ENCODE data around the gene MARK2.
A peak's percentile ranks its signal among the peaks of the same experiment; 100 is the strongest.

Gene MARK2

DNA sequence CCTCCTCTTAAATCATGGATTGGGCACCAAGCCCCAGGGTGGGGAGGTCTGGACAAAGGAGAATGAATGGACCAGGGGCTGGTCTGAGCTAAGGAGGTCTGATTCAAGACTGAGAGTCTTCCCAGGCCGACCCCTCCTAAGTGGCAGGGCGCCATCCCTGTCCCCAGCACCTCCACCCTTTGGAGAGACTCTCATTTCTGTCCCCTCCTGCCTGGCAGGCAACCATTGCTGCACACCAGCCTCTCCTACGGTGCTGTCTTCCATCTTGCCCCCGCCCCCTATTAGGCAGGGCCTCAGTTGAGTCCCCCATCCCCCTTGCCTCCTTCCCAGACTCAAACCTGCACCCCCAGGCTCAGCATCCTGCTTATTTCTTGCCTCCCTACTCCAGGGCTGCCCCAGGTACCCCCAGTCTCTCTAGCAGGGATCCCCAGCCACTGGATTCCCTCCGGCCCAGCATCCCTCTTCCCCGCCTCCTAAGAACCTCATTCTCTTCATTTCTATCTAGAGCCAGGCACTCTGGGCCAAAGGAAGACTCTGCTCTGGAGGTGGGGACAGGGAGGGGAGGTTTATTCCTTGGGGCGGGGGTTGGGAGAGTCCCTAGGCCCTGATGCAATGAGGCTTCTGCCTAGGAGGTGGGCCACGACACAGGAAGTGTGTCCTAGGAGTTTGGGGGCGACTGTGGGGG is 79.7 kb downstream of the MARK2 start:
- TF ChIP-seq CTCF (IDR thresholded peaks at IDR 0.05; ENCODE audit: borderline replicate concordance, control extremely low read depth, extremely low read depth, insufficient read depth, missing control alignments) = no peak
- in situ Hi-C loops (cut with MboI; ENCODE audit: low sequenced_read_pairs, unreplicated experiment) = no loop called here
- DNase-seq (ENCODE audit: low spot score) = peak; percentile 32

- in situ Hi-C loops (cut with MboI; ENCODE audit: low sequenced_read_pairs, unreplicated experiment) = no loop called here
- peak; percentile 37 for DNase-seq (ENCODE audit: low spot score)
- no peak for TF ChIP-seq CTCF (IDR thresholded peaks at IDR 0.05; ENCODE audit: borderline replicate concordance, control extremely low read depth, extremely low read depth, insufficient read depth, missing control alignments)
Observed at GRCh38 chr11:63919267-63920125, 80.6 kb downstream of the MARK2 start.

DNA sequence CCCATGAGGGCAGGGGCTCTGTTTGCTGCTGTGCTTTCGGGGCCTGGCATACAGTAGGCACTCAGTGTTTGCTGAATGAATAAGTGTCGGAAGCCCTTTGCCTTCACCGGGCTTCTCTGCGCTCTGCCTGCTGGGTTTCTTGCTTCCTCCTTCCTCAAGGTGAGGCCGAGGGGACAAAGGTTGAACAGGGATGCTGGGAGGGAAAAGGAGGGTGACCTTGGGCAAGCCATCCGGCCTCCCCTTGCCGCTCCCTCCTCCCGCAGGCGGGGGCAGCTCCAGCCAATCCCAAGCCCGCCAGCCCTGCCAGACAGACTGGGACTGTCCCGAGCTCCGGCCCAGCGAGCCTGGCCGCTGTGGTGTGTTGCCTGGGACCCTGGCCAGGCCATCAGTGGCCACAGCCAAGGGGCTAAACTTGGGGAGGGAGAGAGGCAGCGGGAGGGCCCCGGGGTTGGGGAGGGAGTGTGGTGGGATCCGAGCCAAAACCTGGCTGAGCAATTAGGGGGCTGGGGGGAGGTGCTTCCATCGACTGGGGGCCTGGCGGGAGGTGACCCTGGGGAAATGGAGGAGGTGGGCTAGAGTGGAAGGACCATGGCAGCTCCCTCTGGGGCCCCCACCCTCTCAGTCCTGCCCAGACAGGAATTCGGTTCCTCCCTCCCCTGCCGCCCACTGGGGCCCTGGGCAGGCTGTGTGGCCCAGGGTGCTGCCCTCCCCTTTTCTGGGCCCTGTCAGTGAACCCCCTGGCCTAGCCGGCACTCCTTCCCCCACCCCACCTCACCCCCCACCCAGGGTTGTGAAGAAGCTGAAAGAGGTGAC is 81.4 kb downstream of the MARK2 start:
- in situ Hi-C loops (cut with MboI; ENCODE audit: low sequenced_read_pairs, unreplicated experiment) = no loop called here
- TF ChIP-seq CTCF (IDR thresholded peaks at IDR 0.05; ENCODE audit: borderline replicate concordance, control extremely low read depth, extremely low read depth, insufficient read depth, missing control alignments) = no peak
- DNase-seq (ENCODE audit: low spot score) = peak; percentile 40

GRCh38 chr11:63920939-63921417 is 82.1 kb downstream of the MARK2 start:
- DNase-seq (ENCODE audit: low spot score) = peak; percentile 78
- in situ Hi-C loops (cut with MboI; ENCODE audit: low sequenced_read_pairs, unreplicated experiment) = no loop called here
- peak; percentile 48 for TF ChIP-seq CTCF (IDR thresholded peaks at IDR 0.05; ENCODE audit: borderline replicate concordance, control extremely low read depth, extremely low read depth, insufficient read depth, missing control alignments)

- in situ Hi-C loops (cut with MboI; ENCODE audit: low sequenced_read_pairs, unreplicated experiment) = no loop called here
- TF ChIP-seq CTCF (IDR thresholded peaks at IDR 0.05; ENCODE audit: borderline replicate concordance, control extremely low read depth, extremely low read depth, insufficient read depth, missing control alignments) = no peak
- DNase-seq (ENCODE audit: low spot score) = no peak
Observed at GRCh38 chr11:63922673-63923192, 83.8 kb downstream of the MARK2 start.

DNA sequence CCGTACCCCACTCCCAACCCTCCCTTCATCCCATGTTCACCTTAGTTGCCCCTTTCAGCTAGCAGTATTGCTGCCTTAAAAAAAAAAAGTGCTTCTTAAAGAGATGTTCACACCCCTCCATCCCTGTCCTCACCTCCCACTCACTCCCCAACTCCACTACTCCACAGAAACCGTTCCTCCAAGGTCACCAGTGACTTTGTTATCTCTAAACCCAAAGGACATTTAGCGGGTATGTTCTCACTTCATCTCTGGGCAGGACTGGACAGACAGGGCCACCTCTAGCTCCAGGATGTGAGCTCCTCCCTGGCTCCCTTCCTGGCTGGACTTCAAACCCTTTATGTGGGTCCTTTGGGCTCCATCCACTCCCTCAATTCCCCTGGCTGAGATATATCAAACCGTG is 84.4 kb downstream of the MARK2 start:
- in situ Hi-C loops (cut with MboI; ENCODE audit: low sequenced_read_pairs, unreplicated experiment) = no loop called here
- TF ChIP-seq CTCF (IDR thresholded peaks at IDR 0.05; ENCODE audit: borderline replicate concordance, control extremely low read depth, extremely low read depth, insufficient read depth, missing control alignments) = no peak
- DNase-seq (ENCODE audit: low spot score) = no peak
